ENCODE data around the gene OSBP.
A peak's percentile ranks its signal among the peaks of the same experiment; 100 is the strongest.
"Not testable (repeated sequence)": the region's sequence is repeated elsewhere in the genome, so short reads cannot be mapped to it uniquely, and the experiment has no call there.

Gene OSBP

GRCh38 chr11:59553323-59553722, 62.3 kb downstream of the OSBP start:
- DNase-seq (ENCODE audit: low spot score) = no peak

- DNase-seq (ENCODE audit: low spot score) = no peak
These were observed 62.7 kb downstream of the OSBP start for GRCh38 chr11:59552844-59553243.

- DNase-seq (ENCODE audit: low spot score) = peak; percentile 45
These were observed 63.7 kb downstream of the OSBP start for GRCh38 chr11:59551659-59552521.

DNA sequence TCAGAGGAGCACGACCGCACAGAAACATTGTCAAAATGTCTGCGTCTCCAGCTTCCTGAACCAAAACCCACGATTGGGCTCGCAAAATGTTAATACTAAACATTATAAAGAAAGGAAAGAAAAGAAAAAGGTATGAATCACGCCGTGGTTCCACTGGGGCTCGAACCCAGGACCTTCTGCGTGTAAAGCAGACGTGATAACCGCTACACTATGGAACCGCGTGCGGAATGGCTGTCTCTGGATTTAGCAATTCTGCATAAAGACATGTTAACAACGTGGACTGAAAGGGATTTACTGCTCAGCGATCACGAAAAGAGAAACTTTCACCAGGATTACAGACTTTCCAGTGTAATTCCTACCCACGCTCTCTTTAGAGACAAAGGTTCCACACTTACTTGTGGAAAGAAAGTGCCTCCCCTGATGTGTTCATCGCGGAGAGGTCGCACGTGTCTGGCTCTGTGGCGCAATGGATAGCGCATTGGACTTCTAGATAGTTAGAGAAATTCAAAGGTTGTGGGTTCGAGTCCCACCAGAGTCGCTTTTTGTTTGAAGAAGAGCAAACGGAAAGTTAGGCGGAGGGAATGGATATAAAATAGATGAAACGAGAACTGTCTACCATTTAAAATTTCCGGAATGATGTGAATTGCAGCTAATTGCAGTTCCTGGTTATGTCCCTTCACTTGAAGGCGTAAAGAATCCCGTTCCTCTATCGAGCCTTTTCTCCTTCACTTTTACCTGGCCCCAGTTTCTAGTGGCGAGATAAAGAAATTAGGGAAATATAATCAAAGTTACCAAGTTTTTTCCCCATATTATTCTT, 64.5 kb downstream of the OSBP start:
- DNase-seq (ENCODE audit: low spot score) = peak; percentile 47

DNA sequence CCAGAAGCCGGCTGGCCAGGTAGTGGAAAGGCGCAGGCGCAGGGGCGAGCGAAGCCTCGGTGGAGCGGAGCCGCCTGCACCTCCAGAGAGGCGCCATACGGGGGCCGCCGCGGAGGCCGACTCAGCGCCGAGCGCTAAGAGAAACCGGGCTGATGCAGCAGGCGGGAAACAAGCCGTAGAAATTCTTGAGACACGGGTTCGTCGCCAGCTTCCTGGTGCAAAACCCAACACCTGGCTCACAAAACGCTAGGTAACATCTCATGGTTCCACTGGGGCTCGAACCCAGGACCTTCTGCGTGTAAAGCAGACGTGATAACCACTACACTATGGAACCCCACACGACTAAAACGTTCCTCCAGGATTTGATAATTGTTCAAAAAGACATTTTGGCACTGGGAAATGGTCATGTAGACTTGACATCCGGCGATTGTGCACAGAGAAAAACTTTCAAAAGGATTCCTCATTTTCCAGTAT, 65.2 kb downstream of the OSBP start:
- DNase-seq (ENCODE audit: low spot score) = peak; percentile 90

DNA sequence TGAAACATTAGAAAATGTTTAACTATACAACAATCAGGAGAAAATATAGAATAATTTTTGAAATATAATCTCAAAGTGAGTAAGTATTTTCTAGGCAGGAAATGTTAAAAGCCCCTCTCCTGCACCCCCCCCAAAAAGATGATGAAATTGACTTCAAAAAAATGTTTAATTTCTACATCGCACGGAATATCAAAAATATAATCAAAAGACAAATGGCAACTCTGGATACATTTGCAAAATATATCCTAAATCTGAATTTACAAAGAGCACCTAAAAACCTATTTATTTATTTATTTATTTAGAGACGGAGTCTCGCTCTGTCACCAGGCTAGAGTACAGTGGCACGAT, 67.3 kb downstream of the OSBP start:
- DNase-seq (ENCODE audit: low spot score) = no peak

GRCh38 chr11:59547605-59548308, 67.8 kb downstream of the OSBP start:
- DNase-seq (ENCODE audit: low spot score) = not testable (repeated sequence)

DNA sequence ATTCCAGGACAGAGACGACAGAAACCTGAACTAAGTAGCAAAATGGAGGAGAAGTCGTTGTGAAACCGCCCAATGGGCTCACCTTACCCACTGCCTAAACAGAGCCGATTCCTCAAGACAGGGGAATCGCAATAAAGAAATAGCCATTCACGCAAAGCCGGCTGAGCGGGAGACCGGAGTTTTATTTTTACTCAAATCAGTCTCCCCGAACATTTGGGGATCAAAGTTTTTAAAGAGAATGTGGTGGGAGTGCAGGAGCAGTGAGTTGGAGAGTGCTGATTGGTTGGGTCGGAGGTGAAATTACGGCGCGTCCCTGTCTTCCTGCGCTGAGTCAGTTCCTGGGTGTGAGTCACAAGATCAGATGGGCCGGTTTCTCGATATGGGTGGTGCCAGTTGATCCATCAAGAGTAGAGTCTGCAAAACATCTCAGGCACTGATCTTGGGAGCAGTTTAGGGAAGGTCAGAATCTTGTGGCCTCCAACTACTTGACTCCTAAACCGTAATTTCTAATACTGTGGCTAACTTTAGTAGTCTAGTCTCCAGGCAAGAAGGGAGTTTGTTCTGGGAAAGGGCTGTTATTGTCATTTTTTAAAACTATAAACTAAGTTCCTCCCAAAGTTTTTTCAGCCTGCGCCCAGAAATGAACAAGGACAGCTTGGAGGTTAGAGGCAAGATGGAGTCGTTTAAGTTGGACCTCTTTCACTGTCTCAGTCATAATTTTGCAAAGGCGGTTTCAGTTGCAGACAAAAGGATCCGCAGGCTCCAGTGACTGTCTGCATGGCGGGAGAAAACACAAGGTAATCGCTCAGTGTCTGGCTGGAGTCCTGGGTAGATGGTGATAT, 70.2 kb downstream of the OSBP start:
- DNase-seq (ENCODE audit: low spot score) = no peak

DNA sequence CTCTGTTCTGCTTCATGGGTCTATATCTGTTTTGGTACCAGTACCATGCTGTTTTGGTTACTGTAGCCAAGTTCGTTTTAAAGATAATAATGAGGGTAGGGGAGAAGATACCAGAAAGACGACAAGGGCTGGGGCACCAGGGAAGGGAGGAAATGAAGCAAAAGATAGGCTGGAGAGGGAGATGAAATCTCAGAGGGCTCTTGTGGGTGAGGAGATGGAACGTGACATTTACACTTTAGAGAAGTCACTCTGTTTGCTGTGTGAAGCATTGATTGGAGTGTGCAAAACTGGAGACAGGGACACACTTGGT, 70.8 kb downstream of the OSBP start:
- no peak for DNase-seq (ENCODE audit: low spot score)

DNA sequence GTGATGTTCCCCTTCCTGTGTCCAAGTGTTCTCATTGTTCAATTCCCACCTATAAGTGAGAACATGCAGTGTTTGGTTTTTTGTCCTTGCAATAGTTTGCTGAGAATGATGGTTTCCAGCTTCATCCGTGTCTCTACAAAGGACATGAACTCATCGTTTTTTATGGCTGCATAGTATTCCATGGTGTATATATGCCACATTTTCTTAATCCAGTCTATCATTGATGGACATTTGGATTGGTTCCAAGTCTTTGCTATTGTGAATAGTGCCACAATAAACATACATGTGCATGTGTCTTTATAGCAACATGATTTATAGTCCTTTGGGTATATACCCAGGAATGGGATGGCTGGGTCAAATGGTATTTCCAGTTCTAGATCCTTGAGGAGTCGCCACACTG, 71.9 kb downstream of the OSBP start:
- not testable (repeated sequence) for DNase-seq (ENCODE audit: low spot score)

DNA sequence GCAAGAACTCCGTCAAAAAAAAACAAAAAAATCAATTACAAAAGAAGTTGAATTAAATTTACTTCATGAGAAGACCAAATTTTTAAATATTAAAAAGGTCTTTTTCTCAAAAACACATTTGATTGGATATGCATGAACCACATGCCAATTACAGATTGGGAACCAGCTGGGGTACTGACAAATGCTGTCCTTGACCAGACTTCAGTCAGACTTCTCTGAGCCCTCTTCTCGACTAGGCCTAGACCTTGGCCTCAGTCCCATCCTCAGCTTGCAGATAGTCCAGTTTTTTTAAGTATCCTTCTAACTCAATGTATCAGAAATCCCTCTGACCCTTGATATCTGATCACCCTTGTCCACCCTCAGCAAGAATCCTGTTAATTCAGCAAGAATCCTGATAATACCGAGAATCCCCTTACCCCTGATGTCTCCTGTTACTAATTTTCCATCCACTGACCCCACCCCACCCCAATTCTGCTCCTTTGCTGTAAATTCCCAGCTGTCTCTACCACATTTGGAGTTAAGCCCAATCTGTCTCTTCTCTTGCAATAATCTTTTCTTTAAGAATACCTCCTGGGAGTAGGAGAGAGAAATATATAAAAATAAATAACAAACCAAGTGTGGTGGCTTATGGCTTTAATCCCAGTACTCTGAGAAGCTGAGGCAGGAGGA, 73.3 kb downstream of the OSBP start:
- no peak for DNase-seq (ENCODE audit: low spot score)

DNA sequence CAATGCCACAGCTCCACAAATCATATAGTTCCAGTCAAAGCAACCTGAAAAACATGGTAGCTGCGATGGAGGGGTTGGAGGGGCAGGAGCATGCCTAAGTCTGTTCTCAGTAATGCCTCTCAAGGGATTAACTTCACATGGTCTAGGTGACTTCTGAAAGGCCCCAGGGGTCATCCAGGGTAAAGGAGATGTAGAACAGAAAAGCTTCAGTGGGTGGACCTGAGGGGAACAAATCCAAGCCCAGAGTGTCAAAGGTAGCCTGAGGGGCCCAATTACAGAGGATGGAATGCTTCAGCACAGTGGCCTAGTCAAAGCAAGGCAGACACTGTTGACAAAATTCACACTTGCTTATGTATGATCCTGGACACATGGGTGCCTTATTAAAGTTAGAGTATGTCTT, 80.9 kb downstream of the OSBP start:
- DNase-seq (ENCODE audit: low spot score) = no peak

DNA sequence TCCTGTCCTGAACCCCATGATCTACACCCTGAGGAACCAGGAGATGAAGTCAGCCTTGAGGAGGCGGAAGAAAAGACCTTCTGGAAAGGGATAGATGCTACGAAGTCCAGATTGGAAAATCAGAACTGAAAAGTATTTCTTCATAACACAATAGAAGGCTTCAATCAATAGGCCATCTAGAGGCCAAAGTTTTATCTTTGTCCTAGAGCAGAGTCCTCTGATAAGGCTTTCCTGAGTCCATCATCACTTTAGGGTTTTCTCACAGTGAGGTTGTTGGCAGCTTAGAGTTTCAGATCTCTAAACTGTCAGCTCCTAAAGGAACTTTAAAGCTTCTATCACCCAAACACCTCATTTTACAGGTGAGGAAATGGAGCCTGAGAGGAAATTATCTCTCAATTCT, 83.0 kb downstream of the OSBP start:
- no peak for DNase-seq (ENCODE audit: low spot score)

DNA sequence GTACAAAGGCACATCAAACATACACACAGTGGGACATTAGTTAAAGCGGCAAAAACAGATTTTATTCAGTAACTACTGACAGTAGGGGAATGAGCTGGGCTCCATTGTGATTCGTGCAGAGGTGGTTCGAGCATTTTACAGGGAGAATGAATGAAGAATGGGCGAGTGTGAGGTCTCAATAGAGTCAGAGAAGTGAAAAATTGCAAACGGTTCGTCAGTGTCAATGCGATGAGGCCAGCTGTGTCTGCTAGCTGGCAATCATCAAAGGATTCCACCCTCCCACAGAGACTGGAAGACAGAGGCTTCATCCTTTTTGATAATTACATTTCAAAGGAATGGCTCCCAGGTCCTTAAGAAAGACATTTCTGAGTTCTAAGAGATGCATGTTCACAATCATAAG, 86.9 kb downstream of the OSBP start:
- DNase-seq (ENCODE audit: low spot score) = no peak
